Bone marrow (tissue), 2 donors: ENCODE data around the gene PEPD.

Experiments used
- DNase-seq, 2 donors: peaks; one replicate each; lab custom pipeline; 2025; lab: John Stamatoyannopoulos, UW

The PEPD gene

GRCh38 chr19:33511346-33511745 lies 10.2 kb downstream of the PEPD start:
- DNase-seq = no peak

- no peak for DNase-seq
Observed at GRCh38 chr19:33510462-33511194, 11.0 kb downstream of the PEPD start.

GRCh38 chr19:33509774-33510173 lies 11.8 kb downstream of the PEPD start:
- no peak for DNase-seq

GRCh38 chr19:33508941-33509614 lies 12.5 kb downstream of the PEPD start:
- no peak for DNase-seq

- DNase-seq = no peak
Observed at GRCh38 chr19:33508431-33508830, 13.2 kb downstream of the PEPD start.

GRCh38 chr19:33508009-33508408 lies 13.6 kb downstream of the PEPD start:
- no peak for DNase-seq

GRCh38 chr19:33507021-33507956 lies 14.3 kb downstream of the PEPD start:
- no peak for DNase-seq

- no peak for DNase-seq
Observed at GRCh38 chr19:33506498-33506897, 15.1 kb downstream of the PEPD start.

- DNase-seq = no peak
Observed at GRCh38 chr19:33505823-33506222, 15.8 kb downstream of the PEPD start.

GRCh38 chr19:33505148-33505547 lies 16.4 kb downstream of the PEPD start:
- DNase-seq = no peak

GRCh38 chr19:33504058-33504444 lies 17.5 kb downstream of the PEPD start:
- no peak for DNase-seq

GRCh38 chr19:33503433-33504057 lies 18.0 kb downstream of the PEPD start:
- DNase-seq = no peak

GRCh38 chr19:33503030-33503429 lies 18.6 kb downstream of the PEPD start:
- DNase-seq = no peak

GRCh38 chr19:33502521-33502920 lies 19.1 kb downstream of the PEPD start:
- no peak for DNase-seq

- DNase-seq = no peak
Observed at GRCh38 chr19:33501693-33502356, 19.8 kb downstream of the PEPD start.

GRCh38 chr19:33500991-33501390 lies 20.6 kb downstream of the PEPD start:
- DNase-seq = no peak

GRCh38 chr19:33500586-33500985 lies 21.0 kb downstream of the PEPD start:
- DNase-seq = no peak

GRCh38 chr19:33499671-33500506 lies 21.7 kb downstream of the PEPD start:
- no peak for DNase-seq

- DNase-seq = no peak
Observed at GRCh38 chr19:33499248-33499647, 22.3 kb downstream of the PEPD start.

GRCh38 chr19:33498391-33499000 lies 23.1 kb downstream of the PEPD start:
- DNase-seq = no peak
